Fibroblast of mammary gland (primary cell): ENCODE results near the gene SRRM5.

Experiments used
- DNase-seq: peaks from one replicate; pipeline ENCODE4 v3.0.0-alpha.2; 2010; ENCODE audit warnings: low read depth
- H3K4me3 ChIP-seq: 2 replicates; pipeline ENCODE4 v1.5.1; 2011; ENCODE audit warnings: low read depth, mild to moderate bottlenecking, low read length, moderate library complexity; ENCODE audit not compliant: control insufficient read depth
- CTCF ChIP-seq: conservative IDR thresholded peaks from 2 replicates; pipeline ENCODE4 v1.5.1; 2011; ENCODE audit warnings: low read depth, low read length, inconsistent platforms; ENCODE audit not compliant: control insufficient read depth, insufficient read depth

SRRM5 gene

GRCh38 chr19:43611788-43612187 is at the start of gene SRRM5:
Gene SRRM5, plus strand, starts transcription at chr19:43612088. Its CDS starts 34 bp downstream, at chr19:43612122.
- H3K4me3 ChIP-seq = no peak within 1 kb of the TSS
- no peak for DNase-seq
- TF ChIP-seq CTCF = no peak

DNA sequence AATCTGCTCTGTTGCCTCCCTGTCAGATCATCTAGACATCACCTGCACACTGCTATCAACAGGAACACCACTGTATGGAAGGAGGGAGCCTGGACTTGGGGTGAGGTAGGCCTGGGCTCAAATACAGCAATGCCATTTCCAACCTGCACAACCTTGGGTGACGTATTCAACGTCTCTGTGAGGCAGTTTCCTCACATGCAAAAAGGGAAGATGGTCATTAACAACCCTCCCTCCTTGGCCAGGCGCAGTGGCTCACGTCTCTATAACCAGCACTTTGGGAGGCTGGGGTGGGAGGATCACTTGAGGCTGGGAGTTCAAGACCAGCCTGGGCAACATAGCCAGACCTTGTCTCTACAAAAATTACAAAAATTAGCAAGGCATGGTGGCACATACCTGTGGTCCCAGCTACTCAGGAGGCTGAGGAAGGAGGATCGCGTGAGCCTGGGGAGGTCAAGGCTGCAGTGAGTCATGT is 49.6 kb upstream of the SRRM5 start:
- DNase-seq = no peak
- no peak overlapping the region for H3K4me3 ChIP-seq
- TF ChIP-seq CTCF = no peak

DNA sequence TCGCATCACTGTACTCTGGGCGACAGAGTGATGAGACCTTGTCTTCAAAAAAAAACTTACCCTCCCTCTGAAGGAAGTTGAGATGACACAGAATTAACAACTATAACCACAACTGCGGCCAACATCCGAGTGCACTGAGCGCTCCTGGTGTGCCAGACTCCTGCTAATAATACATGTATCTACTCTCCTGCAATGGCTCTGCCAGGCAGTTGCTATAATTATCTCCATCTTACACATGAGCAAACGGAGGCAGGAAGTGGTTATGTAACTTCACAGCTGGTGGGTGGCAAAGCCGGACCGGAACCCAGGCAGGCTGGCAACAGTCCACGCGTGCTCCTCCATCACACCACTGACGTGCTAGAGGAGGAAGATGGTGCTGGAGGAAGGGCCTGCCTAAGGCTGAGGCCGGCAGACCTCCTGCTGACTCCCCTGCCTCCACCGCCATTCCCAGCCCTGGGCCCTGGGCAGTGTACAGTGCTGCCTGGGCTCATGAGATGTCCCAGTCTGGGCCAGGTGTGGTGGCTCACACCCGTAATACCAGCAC is 49.1 kb upstream of the SRRM5 start:
- peak; percentile 78 for DNase-seq
- H3K4me3 ChIP-seq = no peak overlapping the region
- no peak for TF ChIP-seq CTCF

- no peak for DNase-seq
- TF ChIP-seq CTCF = no peak
- H3K4me3 ChIP-seq = no peak overlapping the region
Measured at GRCh38 chr19:43563816-43564457, 48.0 kb upstream of the SRRM5 start.

GRCh38 chr19:43564800-43565199 is 47.1 kb upstream of the SRRM5 start:
- no peak for DNase-seq
- H3K4me3 ChIP-seq = no peak overlapping the region
- no peak for TF ChIP-seq CTCF

DNA sequence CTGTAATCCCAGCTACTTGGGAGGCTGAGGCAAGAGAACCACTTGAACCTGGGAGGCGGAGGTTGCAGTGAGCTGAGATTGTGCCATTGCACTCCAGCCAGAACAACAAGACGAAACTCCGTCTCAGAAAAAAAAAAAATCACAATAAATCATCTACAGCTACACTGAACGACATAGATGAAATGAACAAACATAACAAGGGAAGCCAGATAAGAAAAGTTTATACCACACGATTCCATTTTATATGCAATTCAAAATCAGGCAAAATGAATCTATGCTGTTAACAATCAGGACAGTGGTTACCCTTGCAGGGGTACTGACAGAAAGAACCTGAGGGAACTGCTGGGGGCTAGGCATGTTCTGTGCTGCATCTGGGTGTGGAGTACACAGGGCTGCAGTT is 42.2 kb upstream of the SRRM5 start:
- TF ChIP-seq CTCF = no peak
- DNase-seq = no peak
- no peak overlapping the region for H3K4me3 ChIP-seq
